HTERT RPE-1 (cell line): ENCODE measurements around the gene PSMA7.

Source experiments
- in situ Hi-C: fragments of 300-500 bp; cut with MboI; formaldehyde crosslinking; loops from 4 replicates; pipeline ENCODE4 v1.14.3; 2020; ENCODE audit warnings: low sequenced_read_pairs

Gene PSMA7

GRCh38 chr20:62143081-62143956 is at the start of gene PSMA7, which contains the start of gene SS18L1:
Gene PSMA7, minus strand, starts transcription at chr20:62143394. Its CDS starts 91 bp downstream, at chr20:62143303.
Gene SS18L1, plus strand, starts transcription at chr20:62143769. Its CDS starts 52 bp downstream, at chr20:62143821.
- in situ Hi-C loops = no loop called here

DNA sequence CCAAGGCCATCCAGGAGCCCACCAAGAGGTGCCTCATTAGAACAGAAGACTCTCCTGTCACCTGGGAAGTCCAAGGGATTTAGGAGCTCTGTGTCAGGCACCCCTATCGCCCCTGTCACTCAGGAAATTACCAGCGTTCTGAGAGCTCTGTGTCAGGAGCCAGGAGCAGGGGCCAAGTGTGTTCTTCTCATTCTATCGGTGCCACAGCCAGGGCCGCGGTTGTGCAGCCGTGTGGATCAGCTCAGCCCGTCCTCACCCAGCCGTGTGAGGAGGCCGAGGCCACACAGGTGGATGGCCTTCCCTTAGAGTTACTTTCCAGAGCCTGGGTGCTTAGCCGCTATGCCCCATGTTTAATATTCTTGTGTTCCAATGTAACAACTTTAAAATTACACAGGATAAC is 49.4 kb upstream of the PSMA7 start:
- in situ Hi-C loops = no loop called here

DNA sequence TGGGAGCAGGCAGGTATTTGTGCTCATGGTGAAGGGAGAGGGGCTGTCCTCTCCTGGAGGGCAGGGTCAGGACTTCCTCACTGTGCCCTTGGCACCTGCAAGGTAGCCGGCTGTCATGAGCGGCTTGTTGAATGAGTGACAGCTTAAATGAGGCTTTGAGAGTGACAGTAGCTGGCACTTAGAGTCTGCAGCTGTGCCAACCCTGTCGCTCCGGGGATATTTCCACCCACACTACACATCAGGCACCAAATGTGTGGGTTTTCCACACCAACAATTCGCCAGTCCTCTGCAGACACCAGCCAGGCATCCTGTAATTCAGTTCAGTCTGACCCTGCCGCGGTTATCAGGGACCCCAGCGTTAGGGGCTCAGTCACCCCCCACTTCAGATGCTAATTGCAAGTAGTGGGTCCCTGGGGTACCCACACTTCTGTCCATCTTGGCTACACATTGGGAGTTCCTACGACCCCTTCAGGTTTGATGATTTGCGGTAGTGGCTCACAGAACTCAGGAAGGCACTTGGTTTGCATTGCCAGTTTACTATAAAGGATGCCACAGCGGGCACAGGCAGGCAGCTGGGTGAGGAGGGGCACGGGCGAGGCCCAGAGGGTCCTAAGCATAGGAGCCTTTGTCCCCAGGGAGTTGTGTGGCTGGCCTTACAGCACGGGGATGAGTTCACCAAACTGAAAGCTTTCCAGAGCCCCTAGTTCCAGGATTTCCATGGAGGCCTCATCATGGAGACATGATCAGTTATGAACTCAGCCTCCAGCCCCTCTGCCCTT is 48.8 kb upstream of the PSMA7 start:
- in situ Hi-C loops = no loop called here

DNA sequence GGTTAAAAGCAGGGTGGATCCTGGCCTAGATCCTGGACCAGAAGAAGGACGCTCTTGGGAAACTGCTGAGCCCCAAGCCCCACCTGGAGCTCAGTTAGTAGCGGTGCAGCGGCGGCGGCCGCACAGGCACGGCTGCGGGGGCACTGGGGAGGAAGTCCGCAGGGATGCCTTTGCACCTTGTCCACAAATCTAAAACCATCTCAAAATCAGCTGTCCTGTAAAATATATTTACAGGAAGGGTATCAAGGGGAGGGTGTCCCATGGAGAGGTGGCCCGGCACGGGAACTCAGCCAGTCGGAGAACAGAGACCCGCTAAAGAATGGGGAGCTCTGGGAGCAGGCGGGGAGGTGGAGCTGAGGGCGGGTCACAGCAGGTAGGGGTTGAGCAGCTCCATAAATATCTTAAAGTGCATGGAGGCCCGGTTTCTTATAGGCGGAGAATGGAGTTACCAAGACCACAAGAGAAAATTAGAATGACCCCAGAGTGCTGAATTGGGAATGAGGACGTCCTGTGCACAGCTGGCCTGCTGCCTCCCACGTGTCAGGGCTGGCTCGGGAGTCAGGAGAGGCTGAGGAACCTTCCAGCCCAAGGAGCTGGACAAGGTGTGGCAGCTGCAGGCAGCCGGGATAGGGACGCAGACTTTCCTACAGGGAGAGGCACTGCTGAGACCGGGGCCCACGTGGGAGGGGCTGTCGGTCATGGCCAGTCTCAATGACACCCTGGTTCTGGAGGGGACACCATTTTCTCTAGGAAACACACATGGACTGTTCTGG is 47.6 kb upstream of the PSMA7 start:
- in situ Hi-C loops = no loop called here

DNA sequence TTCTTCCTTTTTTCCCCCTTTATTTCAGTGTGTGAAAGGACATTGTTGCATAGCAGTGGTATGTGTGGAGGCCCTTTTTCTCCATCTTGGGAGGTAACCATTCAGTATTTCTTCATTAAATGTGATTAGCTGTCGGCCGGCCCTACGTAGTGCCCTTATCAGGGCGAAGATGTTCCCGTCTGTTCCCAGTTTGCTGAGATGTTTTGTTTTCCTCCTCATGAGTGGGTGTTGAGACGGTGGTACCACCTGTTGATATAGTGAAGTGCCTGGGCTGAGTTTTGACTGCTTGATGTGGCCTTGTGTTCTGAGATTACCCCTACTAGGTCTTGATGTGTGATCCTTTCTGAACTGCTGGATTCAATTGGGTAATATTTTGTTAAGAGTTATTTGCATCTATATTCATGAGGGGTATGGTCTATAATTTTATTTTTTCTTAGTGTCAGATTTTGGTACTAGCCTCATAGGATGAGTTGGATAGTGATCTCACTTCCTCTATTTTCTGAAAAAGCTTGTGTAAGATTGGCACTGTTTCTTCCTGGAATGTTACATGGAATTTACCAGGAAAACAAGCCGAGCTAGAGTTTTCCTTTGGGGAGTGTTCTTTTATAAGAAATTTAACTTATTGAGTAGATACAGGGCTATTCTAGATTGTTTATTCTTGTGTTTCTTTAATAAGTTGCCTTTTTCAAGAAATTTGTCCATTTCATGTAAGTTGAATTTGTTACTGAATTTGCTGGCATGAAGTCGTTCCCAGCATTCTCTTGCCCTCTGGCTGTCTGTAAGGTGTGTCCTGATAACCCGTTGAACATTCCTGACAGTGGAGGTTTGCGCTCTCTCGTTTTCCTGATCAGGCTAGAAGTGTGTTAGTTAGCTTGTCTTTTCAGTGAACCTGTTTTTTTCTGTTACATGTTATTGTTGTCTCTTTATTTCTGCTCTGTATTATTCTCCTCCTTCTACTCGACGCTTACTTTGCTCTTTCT is 44.0 kb upstream of the PSMA7 start:
- in situ Hi-C loops = no loop called here

- in situ Hi-C loops = no loop called here
These were observed 42.9 kb upstream of the PSMA7 start for GRCh38 chr20:62186096-62186426.

DNA sequence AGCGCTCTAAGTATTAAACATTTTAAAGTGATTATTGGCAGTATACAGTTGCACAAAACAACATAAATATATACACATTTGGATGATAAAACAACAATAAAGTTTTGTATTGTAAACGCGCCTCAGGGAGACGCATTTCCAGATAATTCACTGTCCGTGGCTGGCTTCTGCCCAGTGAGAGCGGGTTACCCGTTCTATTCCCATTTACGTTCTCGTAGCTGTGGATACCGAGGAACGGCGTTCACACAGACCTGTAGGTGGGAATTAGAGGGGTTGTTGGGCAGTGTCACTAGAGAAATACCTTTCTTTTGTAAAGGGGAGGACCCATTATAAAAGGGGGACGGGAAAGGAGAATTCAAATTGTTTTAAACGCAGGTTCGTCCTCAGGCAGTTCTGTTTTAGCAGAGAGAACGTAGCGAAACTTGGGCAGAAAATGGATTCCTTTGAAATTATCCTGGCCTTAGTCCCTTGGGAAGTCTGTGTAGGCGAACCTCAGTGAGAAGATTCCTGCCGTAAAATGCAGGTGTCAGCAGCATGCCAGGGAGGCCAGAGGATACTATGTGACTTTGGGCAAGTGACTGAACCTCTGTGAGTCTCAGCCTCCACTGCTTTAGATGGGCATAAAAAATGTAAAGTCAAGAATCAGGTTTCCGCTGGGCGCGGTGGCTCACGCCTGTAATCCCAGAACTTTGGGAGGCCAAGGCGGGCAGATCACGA is 40.4 kb upstream of the PSMA7 start:
- in situ Hi-C loops = no loop called here

- in situ Hi-C loops = no loop called here
These were observed 39.6 kb upstream of the PSMA7 start, which contains the start of gene MTG2 for GRCh38 chr20:62182469-62183425. Gene MTG2, plus strand, starts transcription at chr20:62183028. Its CDS starts 10,393 bp downstream, at chr20:62193421.

- in situ Hi-C loops = no loop called here
These were observed 38.6 kb upstream of the PSMA7 start for GRCh38 chr20:62181808-62182207.

DNA sequence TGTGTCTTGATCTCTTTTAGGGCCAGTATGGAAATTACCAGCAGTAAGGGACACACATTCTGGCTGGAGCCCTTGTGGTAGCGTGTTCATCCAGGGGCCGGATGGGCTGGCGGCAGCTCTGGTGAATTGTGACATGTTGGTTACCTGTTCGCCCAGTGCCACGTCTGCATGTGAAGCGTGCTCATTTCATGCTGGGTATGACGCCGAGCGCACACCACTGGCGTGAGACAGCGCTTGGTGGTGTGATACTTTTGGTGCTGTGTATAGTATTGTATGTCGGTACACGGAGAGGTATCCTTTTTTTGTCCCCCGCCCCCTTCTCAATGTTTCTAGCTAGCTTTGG is 35.9 kb upstream of the PSMA7 start:
- in situ Hi-C loops = no loop called here

DNA sequence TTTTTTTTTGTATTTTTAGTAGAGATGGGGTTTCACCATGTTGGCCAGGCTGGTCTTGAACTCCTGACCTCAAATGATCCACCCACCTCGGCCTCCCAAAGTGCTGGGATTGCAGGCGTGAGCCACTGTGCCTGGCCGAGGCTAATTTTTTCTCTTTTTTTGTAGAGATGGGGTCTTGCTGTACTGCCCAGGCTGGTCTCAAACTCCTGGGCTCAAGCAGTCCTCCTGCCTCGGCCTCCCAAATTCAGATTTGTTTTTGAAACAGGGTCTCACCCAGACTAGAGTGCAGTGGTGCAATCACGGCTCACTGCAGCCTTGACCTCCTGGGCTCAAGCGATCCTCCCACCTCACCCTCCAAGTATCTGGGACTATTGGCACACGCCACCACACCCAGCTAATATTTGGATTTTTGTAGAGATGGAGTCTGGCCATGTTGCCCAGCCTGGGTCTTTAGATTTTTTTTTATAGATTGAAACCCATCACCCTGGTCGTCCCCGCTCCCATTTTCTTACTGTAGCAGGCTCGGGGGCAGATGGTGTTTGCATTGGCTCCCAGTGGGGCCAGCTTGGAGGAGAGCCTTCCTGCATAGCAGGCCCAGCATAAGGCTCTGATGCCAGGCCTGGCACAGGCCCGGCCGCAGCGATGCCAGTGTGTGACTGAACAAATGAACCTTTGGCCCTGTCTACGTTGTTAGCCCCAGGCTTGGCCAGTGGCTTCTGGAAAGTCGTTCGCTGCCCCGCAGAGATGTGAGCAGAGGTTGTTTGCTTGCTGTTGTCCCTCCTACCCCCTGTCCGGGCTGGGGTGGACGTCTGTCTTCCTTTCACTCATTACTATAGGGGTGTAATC is 35.3 kb upstream of the PSMA7 start:
- in situ Hi-C loops = no loop called here

DNA sequence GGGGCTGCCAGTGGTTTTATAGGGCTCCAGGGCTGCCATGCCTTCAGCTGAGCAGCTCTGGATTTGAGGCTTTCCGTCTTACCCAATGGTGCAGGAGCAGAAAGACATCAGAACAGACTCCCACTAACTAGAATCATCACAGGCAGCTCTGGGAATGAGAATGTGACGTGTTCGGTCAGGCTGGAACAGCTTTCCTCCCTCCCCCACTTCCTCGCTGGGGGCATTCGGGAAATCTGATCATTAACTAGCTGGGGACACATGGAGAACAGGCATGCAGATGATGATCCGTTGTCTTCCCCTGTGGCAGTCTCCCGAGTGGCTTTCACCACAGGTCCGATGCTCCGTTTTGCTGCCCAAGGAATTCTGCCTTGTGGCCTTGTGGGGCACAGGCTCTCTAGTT is 34.1 kb upstream of the PSMA7 start:
- in situ Hi-C loops = no loop called here

GRCh38 chr20:62176866-62177265 is 33.7 kb upstream of the PSMA7 start:
- in situ Hi-C loops = no loop called here

- in situ Hi-C loops = no loop called here
These were observed 32.5 kb upstream of the PSMA7 start for GRCh38 chr20:62175711-62176110.

- in situ Hi-C loops = no loop called here
These were observed 31.9 kb upstream of the PSMA7 start for GRCh38 chr20:62174870-62175624.

GRCh38 chr20:62174021-62174804 is 31.0 kb upstream of the PSMA7 start:
- in situ Hi-C loops = no loop called here
